Loucy (cell line): Measurements from ENCODE around the gene NUDT4.

ENCODE experiments used
- CTCF ChIP-seq: fragments of 200-600 bp; sonication (generic); conservative IDR thresholded peaks from 2 replicates; pipeline ENCODE4 v1.5.1; 2014; ENCODE audit warnings: mild to moderate bottlenecking, antibody characterized with exemption, low read length
- EZH2phosphoT487 ChIP-seq: fragments of 200-600 bp; IDR thresholded peaks from 2 replicates; pipeline ENCODE4 v1.6.1; 2018; ENCODE audit warnings: antibody characterized with exemption, mild to moderate bottlenecking, moderate library complexity, borderline replicate concordance

- no peak for TF ChIP-seq CTCF
- no peak for TF ChIP-seq EZH2phosphoT487
Measured at GRCh38 chr12:93375906-93376305, 1.8 kb upstream of the NUDT4 start.
